Mammary epithelial cell (primary cell): ENCODE data around the gene SH3TC2.

Experiments used
- CTCF ChIP-seq, 2 donors: IDR thresholded peaks in 1 of 2; conservative IDR thresholded peaks in 1 of 2; 2 replicates each; pipeline ENCODE4 v1.5.1; 2011 to 2012; ENCODE audit warnings: inconsistent platforms in 2 of 2, low read length in 2 of 2, mild to moderate bottlenecking in 2 of 2, control low read depth in 1 of 2, low read depth in 1 of 2; ENCODE audit not compliant: insufficient read depth in 1 of 2; ENCODE audit errors: extremely low read depth in 1 of 2
- EZH2 ChIP-seq: IDR thresholded peaks from 2 replicates; pipeline ENCODE4 v1.6.1; 2012; ENCODE audit warnings: low read length, inconsistent platforms, borderline replicate concordance

GRCh38 chr5:149022200-149022599, 40.7 kb downstream of the SH3TC2 start:
- no peak for TF ChIP-seq CTCF (conservative IDR thresholded peaks at IDR 0.05 in 1 of 2, IDR thresholded peaks at IDR 0.05 in 1 of 2; ENCODE audit: extremely low read depth in 1 of 2, insufficient read depth in 1 of 2, low read depth in 1 of 2, low read length in 2 of 2)
- no peak for TF ChIP-seq EZH2
